Endothelial cell of umbilical vein (primary cell): Measurements from ENCODE around the gene OCLN. TPM values are rescaled to one million over a fixed set of nuclear protein-coding genes. Genes with fewer than 3 reads are reported as not detected.

ENCODE experiments used
- BruUV-seq: library from RNA; stranded (reverse); fragments of 400-500 nt; replicated peaks from 2 replicates; lab custom pipeline; 2021; lab: Mats Ljungman, UMichigan
- CTCF ChIA-PET: fragments of 300-600, 350-600 bp; sonication (Branson Sonifier 250); formaldehyde crosslinking; loops from one replicate; lab custom pipeline; 2021; ENCODE audit warnings: antibody characterized with exemption, inconsistent platforms; lab: Charles Lee
- POLR2A ChIA-PET: fragments of 300-600, 350-600 bp; sonication (Branson Sonifier 250); formaldehyde crosslinking; loops from one replicate; lab custom pipeline; 2021; ENCODE audit warnings: antibody characterized with exemption, inconsistent platforms; lab: Charles Lee
- DNase-seq: peaks from one replicate; pipeline ENCODE4 v3.0.0-alpha.2; 2011; ENCODE audit warnings: low read depth, low spot score
- FAIRE-seq: peaks from 2 replicates; lab custom pipeline; 2011; peaks lifted over from hg19 to GRCh38; lab: Jason Lieb, UNC
- H2AFZ ChIP-seq: 2 replicates; pipeline ENCODE4 v1.6.0; 2012; ENCODE audit warnings: low read depth, low read length, control low read depth, inconsistent platforms
- H3K27ac ChIP-seq: 2 replicates; pipeline ENCODE4 v1.5.1; 2011; ENCODE audit warnings: low read depth, mild to moderate bottlenecking, control low read depth, low read length, moderate library complexity; ENCODE audit not compliant: insufficient read depth
- H3K27me3 ChIP-seq, 2 experiments: 2 replicates each; pipeline versions ENCODE4 v1.6.0 to v1.6.1; 2011; ENCODE audit warnings: low read length in 2 of 2, mixed read lengths in 1 of 2; ENCODE audit not compliant: control insufficient read depth in 2 of 2, insufficient read depth in 2 of 2
- H3K36me3 ChIP-seq, 2 experiments: 2 replicates in 1 of 2; 3 replicates in 1 of 2; pipeline ENCODE4 v1.5.1; 2011; ENCODE audit warnings: low read length in 2 of 2, mild to moderate bottlenecking in 1 of 2, moderate library complexity in 1 of 2; ENCODE audit not compliant: control insufficient read depth in 2 of 2, insufficient read depth in 2 of 2; ENCODE audit errors: extremely low read depth in 1 of 2
- H3K4me1 ChIP-seq: 3 replicates; pipeline ENCODE4 v1.5.1; 2011; ENCODE audit warnings: mild to moderate bottlenecking, low read length; ENCODE audit not compliant: control insufficient read depth, insufficient read depth; ENCODE audit errors: extremely low read depth
- H3K4me2 ChIP-seq: 2 replicates; pipeline ENCODE4 v1.6.1; 2011; ENCODE audit warnings: low read length, control low read depth, mixed read lengths; ENCODE audit not compliant: insufficient read depth
- H3K4me3 ChIP-seq, 3 experiments: fragments of 200-600 bp in 1 of 3; sonication (generic), shearing (Covaris generic) in 1 of 3; replicated peaks in 1 of 3; 2 replicates each; pipeline ENCODE4 v1.5.1; 2011 to 2016; ENCODE audit warnings: control low read depth in 3 of 3, low read length in 3 of 3, mild to moderate bottlenecking in 2 of 3, inconsistent platforms in 1 of 3, low read depth in 1 of 3, moderate library complexity in 1 of 3; ENCODE audit not compliant: insufficient read depth in 1 of 3
- H3K79me2 ChIP-seq: 2 replicates; pipeline ENCODE4 v1.6.0; 2012; ENCODE audit warnings: low read length, inconsistent platforms; ENCODE audit not compliant: control insufficient read depth, insufficient read depth
- H3K9ac ChIP-seq: replicated peaks from 2 replicates; pipeline ENCODE3; 2011; ENCODE audit warnings: low read length, control low read depth; ENCODE audit not compliant: insufficient read depth; ENCODE audit errors: extremely low read depth
- H3K9me1 ChIP-seq: replicated peaks from 3 replicates; pipeline ENCODE4 v1.6.0; 2011; ENCODE audit warnings: mild to moderate bottlenecking, low read length; ENCODE audit not compliant: control insufficient read depth, insufficient read depth; ENCODE audit errors: extremely low read depth
- H3K9me3 ChIP-seq: replicated peaks from 2 replicates; pipeline ENCODE4 v1.5.1; 2012; ENCODE audit warnings: low read length, inconsistent platforms; ENCODE audit not compliant: control insufficient read depth, insufficient read depth
- H4K20me1 ChIP-seq: replicated peaks from 2 replicates; pipeline ENCODE3; 2011; ENCODE audit warnings: mild to moderate bottlenecking, low read length; ENCODE audit not compliant: control insufficient read depth, insufficient read depth; ENCODE audit errors: extremely low read depth
- EZH2 ChIP-seq: IDR thresholded peaks from 2 replicates; pipeline ENCODE4 v1.6.1; 2012; ENCODE audit warnings: borderline replicate concordance, low read depth, mild to moderate bottlenecking, moderate library complexity, low read length, inconsistent platforms; ENCODE audit not compliant: severe bottlenecking
- FOS ChIP-seq: IDR thresholded peaks from 2 replicates; pipeline ENCODE4 v1.6.1; 2011; ENCODE audit warnings: mild to moderate bottlenecking, low read length, moderate library complexity, borderline replicate concordance; ENCODE audit not compliant: insufficient read depth
- GATA2 ChIP-seq: IDR thresholded peaks from 2 replicates; pipeline ENCODE4 v1.7.0; 2011; ENCODE audit warnings: low read depth, mild to moderate bottlenecking, moderate library complexity, mixed read lengths, low read length; ENCODE audit not compliant: insufficient read length, insufficient read depth
- JUN ChIP-seq: IDR thresholded peaks from 2 replicates; pipeline ENCODE4 v1.6.1; 2011; ENCODE audit warnings: borderline replicate concordance, low read depth; ENCODE audit not compliant: insufficient read length, insufficient read depth
- MAX ChIP-seq: IDR thresholded peaks from 2 replicates; pipeline ENCODE4 v1.6.1; 2011; ENCODE audit not compliant: insufficient read depth, insufficient read length
- MYC ChIP-seq: IDR thresholded peaks from one replicate; pipeline ENCODE4 v1.6.1; 2011; ENCODE audit warnings: mild to moderate bottlenecking, low read depth, low read length
- POLR2A ChIP-seq: IDR thresholded peaks from 2 replicates; pipeline ENCODE4 v1.6.1; 2012; ENCODE audit warnings: low read depth, mild to moderate bottlenecking, control low read depth, low read length
- dilution Hi-C: fragments of 300-500 bp; cut with MboI; formaldehyde crosslinking; loops from one replicate; pipeline ENCODE4 v1.15.0; 2019; ENCODE audit warnings: low sequenced_read_pairs; ENCODE audit not compliant: extremely low pct_ligation_motif_present
- intact Hi-C: fragments of 100-400 bp; cut with micrococcal nuclease; formaldehyde crosslinking; loops from one replicate; pipeline ENCODE4 v1.10.0; 2022
- polyA plus RNA-seq, 4 experiments: library from polyadenylated mRNA; depleted of rRNA in 3 of 4; stranded (reverse) in 3 of 4; unstranded in 1 of 4; fragments of >200 nt; gene quantifications; 2 replicates each; pipeline versions ENCODE4 v1.2.1 to v1.2.3, GENCODE V29; 2011 to 2012; ENCODE audit warnings: missing spikeins in 1 of 4
- total RNA-seq: library from RNA; stranded (reverse); gene quantifications from 2 replicates; pipeline ENCODE4 v1.2.3, GENCODE V29; 2021
- TF ChIP-seq, protein P1 (sequence below), 2 donors: IDR thresholded peaks; 1 replicate in 1 of 2; 2 replicates in 1 of 2; pipeline ENCODE4 v1.5.1; 2011; ENCODE audit warnings: low read length in 2 of 2, mild to moderate bottlenecking in 2 of 2, moderate library complexity in 2 of 2, control low read depth in 1 of 2, inconsistent platforms in 1 of 2, low read depth in 1 of 2; ENCODE audit not compliant: insufficient read depth in 1 of 2; ENCODE audit errors: extremely low read depth in 1 of 2

OCLN gene
- total and polyA plus RNA-seq, 2 donors (not counting 3 experiments of a cell fraction or from before 2014, with no cell fraction given): 11.2 to 22.3 TPM

GRCh38 chr5:69509212-69509611 is 16.6 kb downstream of the OCLN start:
- no peak overlapping the region for H3K27ac ChIP-seq
- BruUV-seq: no TSS peak

More at GRCh38 chr5:69509212-69509611, 16.6 kb downstream of the OCLN start:
- H3K4me2 ChIP-seq: no peak overlapping the region
- no peaks in the 10 kb centered on the region for H4K20me1 ChIP-seq
- H3K36me3 ChIP-seq: no peaks in the 10 kb centered on the region
- no peaks in the 10 kb centered on the region for H3K79me2 ChIP-seq
- no peak overlapping the region for H2AFZ ChIP-seq
- no peaks in the 10 kb centered on the region for H3K9me3 ChIP-seq
- H3K9ac ChIP-seq: no peak overlapping the region
- TF ChIP-seq MAX: no peak
- TF ChIP-seq GATA2: no peak
- no peak for TF ChIP-seq POLR2A
- no peak for TF ChIP-seq FOS
- TF ChIP-seq, protein P1, sequence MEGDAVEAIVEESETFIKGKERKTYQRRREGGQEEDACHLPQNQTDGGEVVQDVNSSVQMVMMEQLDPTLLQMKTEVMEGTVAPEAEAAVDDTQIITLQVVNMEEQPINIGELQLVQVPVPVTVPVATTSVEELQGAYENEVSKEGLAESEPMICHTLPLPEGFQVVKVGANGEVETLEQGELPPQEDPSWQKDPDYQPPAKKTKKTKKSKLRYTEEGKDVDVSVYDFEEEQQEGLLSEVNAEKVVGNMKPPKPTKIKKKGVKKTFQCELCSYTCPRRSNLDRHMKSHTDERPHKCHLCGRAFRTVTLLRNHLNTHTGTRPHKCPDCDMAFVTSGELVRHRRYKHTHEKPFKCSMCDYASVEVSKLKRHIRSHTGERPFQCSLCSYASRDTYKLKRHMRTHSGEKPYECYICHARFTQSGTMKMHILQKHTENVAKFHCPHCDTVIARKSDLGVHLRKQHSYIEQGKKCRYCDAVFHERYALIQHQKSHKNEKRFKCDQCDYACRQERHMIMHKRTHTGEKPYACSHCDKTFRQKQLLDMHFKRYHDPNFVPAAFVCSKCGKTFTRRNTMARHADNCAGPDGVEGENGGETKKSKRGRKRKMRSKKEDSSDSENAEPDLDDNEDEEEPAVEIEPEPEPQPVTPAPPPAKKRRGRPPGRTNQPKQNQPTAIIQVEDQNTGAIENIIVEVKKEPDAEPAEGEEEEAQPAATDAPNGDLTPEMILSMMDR (IDR thresholded peaks at IDR 0.05; ENCODE audit: extremely low read depth in 1 of 2, insufficient read depth in 1 of 2, low read depth in 1 of 2, low read length in 2 of 2): no peak
- no peak for TF ChIP-seq JUN
- no peak for TF ChIP-seq EZH2
- no peak for TF ChIP-seq MYC
- no peaks in the 10 kb centered on the region for H3K27me3 ChIP-seq
- no peak overlapping the region for H3K4me3 ChIP-seq
- ChIA-PET CTCF (no interaction called here), POLR2A (no interaction called here)
- FAIRE-seq (no peak), DNase-seq (no peak)
- dilution Hi-C loops (no loop called here), intact Hi-C loops (no loop called here)
- no peaks in the 10 kb centered on the region for H3K9me1 ChIP-seq
- H3K4me1 ChIP-seq: peaks cover 12% of the 10 kb centered on the region
